ENCODE data around the gene CD70. TPM values are rescaled to one million over a fixed set of nuclear protein-coding genes. Genes with fewer than 3 reads are reported as not detected.
"Not testable (repeated sequence)": the region's sequence is repeated elsewhere in the genome, so short reads cannot be mapped to it uniquely, and the experiment has no call there.

The CD70 gene
- polyA plus RNA-seq, 4 donors, result 0.15 to 0.89 TPM; not detected in 2

- H3K4me1 ChIP-seq (ENCODE audit: control insufficient read depth in 3 of 3, insufficient read depth in 2 of 3, low read depth in 1 of 3, low read length in 2 of 3); H3K4me3 ChIP-seq (ENCODE audit: low read depth in 1 of 3, low read length in 3 of 3); H3K36me3 ChIP-seq (ENCODE audit: control insufficient read depth in 3 of 3, insufficient read depth in 2 of 3, low read depth in 1 of 3, low read length in 3 of 3); H3K9me3 ChIP-seq (ENCODE audit: control insufficient read depth in 2 of 2, insufficient read depth in 1 of 2, low read depth in 1 of 2, low read length in 1 of 2); FAIRE-seq; DNase-seq; H3K27ac ChIP-seq (ENCODE audit: low read depth in 1 of 3, low read length in 2 of 3): not testable (repeated sequence)
- H3K27me3 ChIP-seq (ENCODE audit: control insufficient read depth in 3 of 3, insufficient read depth in 3 of 3, low read length in 3 of 3), result peaks cover 2 to 19% (median 14%) of the 10 kb centered on the region in 3 donors
- 82 to 86% (median 85%) methylated on average over 16 of the region's 16 CpGs for WGBS, 3 donors
Measured at GRCh38 chr19:6582515-6583484, 8.2 kb downstream of the CD70 start.

GRCh38 chr19:6580313-6580712 is 10.6 kb downstream of the CD70 start:
- no peak overlapping the region for H3K4me3 ChIP-seq (ENCODE audit: low read depth in 1 of 3, low read length in 3 of 3)
- no peak overlapping the region for H3K27ac ChIP-seq (ENCODE audit: low read depth in 1 of 3, low read length in 2 of 3)
- no peaks in the 10 kb centered on the region for H3K4me1 ChIP-seq (ENCODE audit: control insufficient read depth in 3 of 3, insufficient read depth in 2 of 3, low read depth in 1 of 3, low read length in 2 of 3)
- WGBS, 3 donors, result 49 to 66% (median 56%) methylated on average over 8 of the region's 8 CpGs
- H3K9me3 ChIP-seq (ENCODE audit: control insufficient read depth in 2 of 2, insufficient read depth in 1 of 2, low read depth in 1 of 2, low read length in 1 of 2), result no peaks in the 10 kb centered on the region
- H3K27me3 ChIP-seq (ENCODE audit: control insufficient read depth in 3 of 3, insufficient read depth in 3 of 3, low read length in 3 of 3), result peaks cover 0 to 3% (median 3%) of the 10 kb centered on the region in 3 donors
- DNase-seq (no peak), FAIRE-seq (no peak)
- H3K36me3 ChIP-seq (ENCODE audit: control insufficient read depth in 3 of 3, insufficient read depth in 2 of 3, low read depth in 1 of 3, low read length in 3 of 3), result no peaks in the 10 kb centered on the region

GRCh38 chr19:6579450-6580178 is 11.3 kb downstream of the CD70 start:
- no peaks in the 10 kb centered on the region for H3K27me3 ChIP-seq (ENCODE audit: control insufficient read depth in 3 of 3, insufficient read depth in 3 of 3, low read length in 3 of 3)
- H3K4me3 ChIP-seq (ENCODE audit: low read depth in 1 of 3, low read length in 3 of 3), result no peak overlapping the region
- DNase-seq (no peak), FAIRE-seq (no peak)
- H3K36me3 ChIP-seq (ENCODE audit: control insufficient read depth in 3 of 3, insufficient read depth in 2 of 3, low read depth in 1 of 3, low read length in 3 of 3), result no peaks in the 10 kb centered on the region
- H3K9me3 ChIP-seq (ENCODE audit: control insufficient read depth in 2 of 2, insufficient read depth in 1 of 2, low read depth in 1 of 2, low read length in 1 of 2), result no peaks in the 10 kb centered on the region
- no peaks in the 10 kb centered on the region for H3K4me1 ChIP-seq (ENCODE audit: control insufficient read depth in 3 of 3, insufficient read depth in 2 of 3, low read depth in 1 of 3, low read length in 2 of 3)
- no peak overlapping the region for H3K27ac ChIP-seq (ENCODE audit: low read depth in 1 of 3, low read length in 2 of 3)
- 84 to 87% (median 87%) methylated on average over 7 of the region's 7 CpGs for WGBS, 3 donors

GRCh38 chr19:6577476-6578125 is 13.3 kb downstream of the CD70 start:
- no peak for DNase-seq
- H3K9me3 ChIP-seq (ENCODE audit: control insufficient read depth in 2 of 2, insufficient read depth in 1 of 2, low read depth in 1 of 2, low read length in 1 of 2), result no peaks in the 10 kb centered on the region
- peaks cover 0 to 6% (median under 1%) of the 10 kb centered on the region in 3 donors for H3K27me3 ChIP-seq (ENCODE audit: control insufficient read depth in 3 of 3, insufficient read depth in 3 of 3, low read length in 3 of 3)
- H3K27ac ChIP-seq (ENCODE audit: low read depth in 1 of 3, low read length in 2 of 3), result peak overlapping the region in 1 of 3 donors; percentile 31
- FAIRE-seq, result no peak
- no peaks in the 10 kb centered on the region for H3K36me3 ChIP-seq (ENCODE audit: control insufficient read depth in 3 of 3, insufficient read depth in 2 of 3, low read depth in 1 of 3, low read length in 3 of 3)
- H3K4me3 ChIP-seq (ENCODE audit: low read depth in 1 of 3, low read length in 3 of 3), result no peak overlapping the region
- 36 to 70% (median 60%) methylated on average over 5 of the region's 5 CpGs for WGBS, 3 donors
- H3K4me1 ChIP-seq (ENCODE audit: control insufficient read depth in 3 of 3, insufficient read depth in 2 of 3, low read depth in 1 of 3, low read length in 2 of 3), result no peaks in the 10 kb centered on the region

- DNase-seq, result no peak
- H3K36me3 ChIP-seq (ENCODE audit: control insufficient read depth in 3 of 3, insufficient read depth in 2 of 3, low read depth in 1 of 3, low read length in 3 of 3), result no peaks in the 10 kb centered on the region
- H3K4me1 ChIP-seq (ENCODE audit: control insufficient read depth in 3 of 3, insufficient read depth in 2 of 3, low read depth in 1 of 3, low read length in 2 of 3), result no peaks in the 10 kb centered on the region
- WGBS, 3 donors, result 25 to 57% (median 34%) methylated on average over 5 of the region's 5 CpGs
- no peak for FAIRE-seq
- no peaks in the 10 kb centered on the region for H3K9me3 ChIP-seq (ENCODE audit: control insufficient read depth in 2 of 2, insufficient read depth in 1 of 2, low read depth in 1 of 2, low read length in 1 of 2)
- peaks cover 0 to 6% (median 2%) of the 10 kb centered on the region in 3 donors for H3K27me3 ChIP-seq (ENCODE audit: control insufficient read depth in 3 of 3, insufficient read depth in 3 of 3, low read length in 3 of 3)
- H3K27ac ChIP-seq (ENCODE audit: low read depth in 1 of 3, low read length in 2 of 3), result no peak overlapping the region
- H3K4me3 ChIP-seq (ENCODE audit: low read depth in 1 of 3, low read length in 3 of 3), result no peak overlapping the region
Measured at GRCh38 chr19:6576869-6577475, 14.0 kb downstream of the CD70 start.

GRCh38 chr19:6573350-6573749 is 17.6 kb downstream of the CD70 start:
- Histone ChIP-seq H3K27ac (ENCODE audit: low read depth in 1 of 3, low read length in 2 of 3) (no peak overlapping the region), H3K27me3 (ENCODE audit: control insufficient read depth in 3 of 3, insufficient read depth in 3 of 3, low read length in 3 of 3) (peaks cover 0 to 6% (median 2%) of the 10 kb centered on the region in 3 donors), H3K4me3 (ENCODE audit: low read depth in 1 of 3, low read length in 3 of 3) (no peak overlapping the region), H3K4me1 (ENCODE audit: control insufficient read depth in 3 of 3, insufficient read depth in 2 of 3, low read depth in 1 of 3, low read length in 2 of 3) (no peaks in the 10 kb centered on the region), H3K9me3 (ENCODE audit: control insufficient read depth in 2 of 2, insufficient read depth in 1 of 2, low read depth in 1 of 2, low read length in 1 of 2) (no peaks in the 10 kb centered on the region), H3K36me3 (ENCODE audit: control insufficient read depth in 3 of 3, insufficient read depth in 2 of 3, low read depth in 1 of 3, low read length in 3 of 3) (no peaks in the 10 kb centered on the region)
- FAIRE-seq (no peak), DNase-seq (no peak)
- 38 to 63% (median 56%) methylated on average over 1 of the region's 1 CpG for WGBS, 3 donors

GRCh38 chr19:6572217-6572616 is 18.7 kb downstream of the CD70 start:
- Histone ChIP-seq H3K4me3 (ENCODE audit: low read depth in 1 of 3, low read length in 3 of 3) (no peak overlapping the region), H3K9me3 (ENCODE audit: control insufficient read depth in 2 of 2, insufficient read depth in 1 of 2, low read depth in 1 of 2, low read length in 1 of 2) (peaks cover 0 to 8% of the 10 kb centered on the region in 2 donors), H3K4me1 (ENCODE audit: control insufficient read depth in 3 of 3, insufficient read depth in 2 of 3, low read depth in 1 of 3, low read length in 2 of 3) (no peaks in the 10 kb centered on the region), H3K27ac (ENCODE audit: low read depth in 1 of 3, low read length in 2 of 3) (no peak overlapping the region), H3K27me3 (ENCODE audit: control insufficient read depth in 3 of 3, insufficient read depth in 3 of 3, low read length in 3 of 3) (peaks cover 0 to 6% (median 2%) of the 10 kb centered on the region in 3 donors), H3K36me3 (ENCODE audit: control insufficient read depth in 3 of 3, insufficient read depth in 2 of 3, low read depth in 1 of 3, low read length in 3 of 3) (no peaks in the 10 kb centered on the region)
- DNase-seq, result no peak
- no peak for FAIRE-seq
- WGBS, 3 donors, result 49 to 64% (median 52%) methylated on average over 4 of the region's 4 CpGs

GRCh38 chr19:6571167-6571566 is 19.8 kb downstream of the CD70 start:
- FAIRE-seq (no peak), DNase-seq (no peak)
- H3K4me3 ChIP-seq (ENCODE audit: low read depth in 1 of 3, low read length in 3 of 3), result no peak overlapping the region
- H3K27ac ChIP-seq (ENCODE audit: low read depth in 1 of 3, low read length in 2 of 3), result no peak overlapping the region
- H3K36me3 ChIP-seq (ENCODE audit: control insufficient read depth in 3 of 3, insufficient read depth in 2 of 3, low read depth in 1 of 3, low read length in 3 of 3), result no peaks in the 10 kb centered on the region
- peaks cover 0 to 9% (median 2%) of the 10 kb centered on the region in 3 donors for H3K27me3 ChIP-seq (ENCODE audit: control insufficient read depth in 3 of 3, insufficient read depth in 3 of 3, low read length in 3 of 3)
- no peaks in the 10 kb centered on the region for H3K4me1 ChIP-seq (ENCODE audit: control insufficient read depth in 3 of 3, insufficient read depth in 2 of 3, low read depth in 1 of 3, low read length in 2 of 3)
- peaks cover 0 to 8% of the 10 kb centered on the region in 2 donors for H3K9me3 ChIP-seq (ENCODE audit: control insufficient read depth in 2 of 2, insufficient read depth in 1 of 2, low read depth in 1 of 2, low read length in 1 of 2)

All from small intestine (tissue), 7 donors.